CD4-positive, alpha-beta memory T cell (primary cell): Measurements from ENCODE around the gene TBC1D13. TPM values are rescaled to one million over a fixed set of nuclear protein-coding genes. Genes with fewer than 3 reads are reported as not detected.

ENCODE experiments used
- CTCF ChIA-PET: fragments of 350-600 bp; sonication (Branson Sonifier 250); formaldehyde crosslinking; loops from one replicate; lab custom pipeline; 2021; ENCODE audit warnings: inconsistent platforms; ENCODE audit not compliant: partially characterized antibody; lab: Charles Lee
- POLR2A ChIA-PET: fragments of 350-600 bp; sonication (Branson Sonifier 250); formaldehyde crosslinking; loops from one replicate; lab custom pipeline; 2021; ENCODE audit not compliant: partially characterized antibody; lab: Charles Lee
- DNase-seq, 5 donors: peaks; one replicate each; pipeline versions ENCODE4 v3.0.0 to v3.0.0-alpha.2; 2020 to 2022; ENCODE audit warnings: mixed read lengths in 1 of 5
- H3K27ac ChIP-seq: one replicate; pipeline ENCODE4 v1.7.0; 2013; ENCODE audit warnings: low read depth, low read length
- H3K27me3 ChIP-seq: 2 replicates; pipeline ENCODE4 v1.7.0; 2013; ENCODE audit warnings: mild to moderate bottlenecking, low read length, moderate library complexity; ENCODE audit not compliant: insufficient read depth
- H3K36me3 ChIP-seq: 2 replicates; pipeline ENCODE4 v1.7.0; 2013; ENCODE audit warnings: mild to moderate bottlenecking, low read length, moderate library complexity; ENCODE audit not compliant: insufficient read depth
- H3K4me1 ChIP-seq: 2 replicates; pipeline ENCODE4 v1.7.0; 2013; ENCODE audit warnings: mild to moderate bottlenecking, low read length, moderate library complexity; ENCODE audit not compliant: insufficient read depth
- H3K4me3 ChIP-seq, 2 donors: one replicate each; pipeline ENCODE4 v1.7.0; 2013; ENCODE audit warnings: low read length in 2 of 2, mild to moderate bottlenecking in 1 of 2
- H3K9me3 ChIP-seq, 2 donors: one replicate each; pipeline ENCODE4 v1.7.0; 2013; ENCODE audit warnings: low read length in 2 of 2, control low read depth in 1 of 2; ENCODE audit not compliant: control insufficient read depth in 1 of 2
- H3K27ac Mint-ChIP-seq, 7 donors: one replicate each; pipeline ENCODE4 v1.8.0; 2020 to 2021; ENCODE audit warnings: mixed read lengths in 7 of 7, mild to moderate bottlenecking in 6 of 7, inconsistent platforms in 3 of 7, moderate library complexity in 3 of 7
- H3K27me3 Mint-ChIP-seq, 2 donors: one replicate each; pipeline ENCODE4 v1.8.0; 2020 to 2021; ENCODE audit warnings: mixed read lengths in 2 of 2
- H3K36me3 Mint-ChIP-seq, 2 donors: one replicate each; pipeline ENCODE4 v1.8.0; 2020 to 2021; ENCODE audit warnings: mixed read lengths in 2 of 2, inconsistent platforms in 1 of 2, mild to moderate bottlenecking in 1 of 2
- H3K4me1 Mint-ChIP-seq, 4 donors: one replicate each; pipeline ENCODE4 v1.8.0; 2020 to 2021; ENCODE audit warnings: mixed read lengths in 4 of 4, mild to moderate bottlenecking in 1 of 4
- H3K4me3 Mint-ChIP-seq, 8 donors: one replicate each; pipeline ENCODE4 v1.8.0; 2020 to 2021; ENCODE audit warnings: mixed read lengths in 8 of 8, mild to moderate bottlenecking in 7 of 8, moderate library complexity in 6 of 8, inconsistent platforms in 3 of 8
- H3K9me3 Mint-ChIP-seq, 8 donors: one replicate each; pipeline ENCODE4 v1.8.0; 2020 to 2021; ENCODE audit warnings: mixed read lengths in 8 of 8, mild to moderate bottlenecking in 5 of 8, inconsistent platforms in 3 of 8, moderate library complexity in 1 of 8
- intact Hi-C: fragments of 100-400 bp; cut with micrococcal nuclease; formaldehyde crosslinking; loops from one replicate; pipeline ENCODE4 v1.15.1; 2023
- polyA plus RNA-seq, 2 donors: library from polyadenylated mRNA; unstranded; fragments of 300-500 nt; fragmentation: Illumina TruSeq; gene quantifications; one replicate each; pipeline ENCODE4 v1.2.3, GENCODE V29; 2021
- total RNA-seq, 2 experiments: library from RNA; stranded (reverse); gene quantifications; one replicate each; pipeline ENCODE4 v1.2.3, GENCODE V29; 2021

TBC1D13 gene
- total and polyA plus RNA-seq, 4 experiments from 2014 or later = 26.0 to 31.4 (median 28.6) TPM

DNA sequence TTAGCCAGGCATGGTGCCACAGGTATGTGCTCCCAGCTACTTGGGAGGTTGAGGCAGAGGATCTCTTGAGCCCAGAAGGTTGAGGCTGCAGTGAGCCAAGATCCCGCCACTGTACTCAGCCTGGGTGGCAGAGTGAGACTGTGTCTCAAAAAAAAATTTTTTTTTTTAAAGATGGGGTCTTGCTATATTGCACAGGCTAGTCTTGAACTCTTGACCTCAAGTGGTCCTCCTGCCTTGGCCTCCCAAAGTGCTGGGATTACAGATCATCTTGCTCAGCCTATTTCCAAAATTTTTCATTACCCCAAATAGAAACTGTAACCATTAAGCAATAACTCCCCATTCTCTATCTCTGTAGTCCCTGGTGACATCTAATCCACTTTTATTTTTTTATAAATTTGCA, 4.4 kb upstream of the TBC1D13 start:
- peaks cover 0 to 4% (median 0%) of the 10 kb centered on the region in 8 donors for H3K9me3 Mint-ChIP-seq
- peaks cover under 1 to 11% (median 7%) of the 10 kb centered on the region in 4 donors for H3K4me1 Mint-ChIP-seq
- CTCF ChIA-PET = interaction anchor here (1.0 to 1.1 kb wide), 2 partner anchors 12 to 58 kb away, joined by 3 to 4 read pairs; no protein-coding TSS in a partner anchor
- POLR2A ChIA-PET = interaction anchor here (0.9 to 1.8 kb wide), 3 partner anchors 10 to 36 kb away, joined by 3 to 6 read pairs (median 5); partner anchors contain the start of genes ENDOG and ZER1
- H3K27me3 ChIP-seq = no peaks in the 10 kb centered on the region
- intact Hi-C loops = no loop called here
- H3K4me3 ChIP-seq = no peak overlapping the region
- peaks cover 8% of the 10 kb centered on the region for H3K4me1 ChIP-seq
- no peaks in the 10 kb centered on the region for H3K27me3 Mint-ChIP-seq
- no peak for DNase-seq
- no peaks in the 10 kb centered on the region for H3K36me3 ChIP-seq
- no peak overlapping the region for H3K4me3 Mint-ChIP-seq
- no peak overlapping the region for H3K27ac ChIP-seq
- no peak overlapping the region for H3K27ac Mint-ChIP-seq
- peaks cover 0 to 5% of the 10 kb centered on the region in 2 donors for H3K36me3 Mint-ChIP-seq
- H3K9me3 ChIP-seq = no peaks in the 10 kb centered on the region

GRCh38 chr9:128785427-128785826, 1.6 kb upstream of the TBC1D13 start:
- peak overlapping the region in 6 of 8 donors; percentile 32 to 63 (median 42) for H3K4me3 Mint-ChIP-seq
- no peak for DNase-seq
- peaks cover 0 to 4% (median 0%) of the 10 kb centered on the region in 8 donors for H3K9me3 Mint-ChIP-seq
- H3K4me3 ChIP-seq = no peak overlapping the region
- peaks cover 0 to 18% of the 10 kb centered on the region in 2 donors for H3K36me3 Mint-ChIP-seq
- POLR2A ChIA-PET = interaction anchor here (0.6 to 6.8 kb wide), 6 partner anchors 10 to 1214 kb away, joined by 3 to 63 read pairs (median 4); partner anchors contain the start of genes ENDOG, ZDHHC12 and ZER1
- H3K27ac Mint-ChIP-seq = peak overlapping the region in 6 of 7 donors; percentile 14 to 82 (median 63)
- no peak overlapping the region for H3K27ac ChIP-seq
- CTCF ChIA-PET = interaction anchor here (1.4 kb wide), 1 partner anchor 33 kb away, joined by 4 read pairs; the partner anchor contains the start of gene ENDOG
- H3K36me3 ChIP-seq = no peaks in the 10 kb centered on the region
- peaks cover 11 to 28% (median 16%) of the 10 kb centered on the region in 4 donors for H3K4me1 Mint-ChIP-seq
- H3K27me3 Mint-ChIP-seq = no peaks in the 10 kb centered on the region
- intact Hi-C loops = loop anchor here (5.0 kb wide), 1 partner anchor 42 kb away; the partner anchor contains the start of gene SPOUT1
- H3K27me3 ChIP-seq = no peaks in the 10 kb centered on the region
- H3K4me1 ChIP-seq = peaks cover 19% of the 10 kb centered on the region
- no peaks in the 10 kb centered on the region for H3K9me3 ChIP-seq

DNA sequence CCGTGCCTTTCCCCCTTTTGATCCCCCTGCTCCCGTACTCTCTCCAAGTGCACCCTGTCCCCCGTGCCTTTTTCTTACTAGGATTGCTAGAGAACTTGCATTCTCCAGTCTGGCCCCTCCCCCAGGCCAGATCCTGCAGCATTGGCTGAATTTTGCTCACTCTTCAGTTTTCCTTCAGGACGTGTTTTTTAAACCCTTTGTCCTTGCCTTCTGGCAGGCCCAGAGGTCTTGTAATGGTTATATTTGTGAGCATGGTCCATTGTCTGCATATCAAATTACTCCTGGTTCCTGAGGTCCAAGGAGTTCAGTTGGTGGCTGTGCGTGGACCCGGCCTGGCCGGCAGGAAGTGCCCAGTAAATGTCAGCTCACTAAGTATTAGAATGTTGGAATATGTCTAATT, 606 bp downstream of the TBC1D13 start:
- ChIA-PET POLR2A (interaction anchor here (1.1 to 6.8 kb wide), 5 partner anchors 15 to 235 kb away, joined by 3 to 63 read pairs (median 5); partner anchors contain the start of genes ENDOG, ZDHHC12 and ZER1), CTCF (interaction anchor here (1.0 to 1.8 kb wide), 3 partner anchors 15 to 86 kb away, joined by 4 to 13 read pairs (median 5); partner anchors contain the start of genes ENDOG, PKN3 and ZER1)
- no peaks in the 10 kb centered on the region for H3K27me3 Mint-ChIP-seq
- peak overlapping the region; percentile 72 for H3K27ac ChIP-seq
- no peaks in the 10 kb centered on the region for H3K27me3 ChIP-seq
- peak overlapping the region; percentile 90 to 96 (median 94) for H3K27ac Mint-ChIP-seq
- peaks cover 19% of the 10 kb centered on the region for H3K4me1 ChIP-seq
- H3K4me3 ChIP-seq = peak overlapping the region; percentile 76 to 80
- H3K9me3 ChIP-seq = no peaks in the 10 kb centered on the region
- peaks cover 11 to 31% (median 18%) of the 10 kb centered on the region in 4 donors for H3K4me1 Mint-ChIP-seq
- peak in 1 of 5 donors; percentile 46 for DNase-seq
- peaks cover 2 to 34% of the 10 kb centered on the region in 2 donors for H3K36me3 Mint-ChIP-seq
- H3K9me3 Mint-ChIP-seq = peaks cover 0 to 4% (median 0%) of the 10 kb centered on the region in 8 donors
- H3K4me3 Mint-ChIP-seq = peak overlapping the region; percentile 87 to 96 (median 90)
- intact Hi-C loops = loop anchor here (1.0 to 5.0 kb wide), 8 partner anchors 16 to 160 kb away; partner anchors contain the start of genes DOLK, DYNC2I2, LRRC8A and NUP188
- peaks cover 22% of the 10 kb centered on the region for H3K36me3 ChIP-seq

DNA sequence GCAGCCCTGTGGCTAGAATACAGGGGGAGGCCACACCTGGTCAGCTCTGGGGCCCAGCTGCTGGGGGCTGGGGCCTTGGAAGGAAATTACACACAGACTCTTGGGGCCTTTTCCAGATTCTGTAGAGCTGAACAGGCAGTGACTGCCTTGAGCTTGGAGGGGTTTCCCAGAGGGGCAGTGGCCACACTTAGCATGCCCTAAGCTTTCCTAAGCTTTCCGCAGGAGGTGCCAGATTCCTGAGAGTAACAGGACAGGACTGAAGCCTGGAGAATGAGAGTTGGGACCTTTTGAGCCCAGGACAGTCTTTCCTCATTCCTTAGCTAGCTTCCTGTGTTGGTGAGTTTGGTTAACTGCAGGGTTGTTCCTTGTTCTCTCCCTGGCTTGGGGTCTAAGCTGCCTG, 1.4 kb downstream of the TBC1D13 start:
- peaks cover 29% of the 10 kb centered on the region for H3K36me3 ChIP-seq
- H3K4me3 ChIP-seq = no peak overlapping the region
- H3K27me3 Mint-ChIP-seq = no peaks in the 10 kb centered on the region
- H3K27ac Mint-ChIP-seq = peak overlapping the region in 6 of 7 donors; percentile 75 to 96 (median 95)
- H3K4me1 ChIP-seq = peaks cover 19% of the 10 kb centered on the region
- intact Hi-C loops = loop anchor here (5.0 kb wide), 1 partner anchor 39 kb away; the partner anchor contains the start of gene SPOUT1
- H3K9me3 ChIP-seq = no peaks in the 10 kb centered on the region
- CTCF ChIA-PET = interaction anchor here (0.6 to 1.8 kb wide), 5 partner anchors 16 to 86 kb away, joined by 3 to 13 read pairs (median 4); partner anchors contain the start of genes ENDOG, PKN3 and ZER1
- DNase-seq = no peak
- H3K36me3 Mint-ChIP-seq = peaks cover 9 to 42% of the 10 kb centered on the region in 2 donors
- H3K9me3 Mint-ChIP-seq = peaks cover 0 to 2% (median 0%) of the 10 kb centered on the region in 8 donors
- peak overlapping the region; percentile 72 for H3K27ac ChIP-seq
- no peaks in the 10 kb centered on the region for H3K27me3 ChIP-seq
- POLR2A ChIA-PET = interaction anchor here (0.8 to 6.8 kb wide), 7 partner anchors 15 to 236 kb away, joined by 3 to 63 read pairs (median 4); partner anchors contain the start of genes ENDOG, SET, ZDHHC12 and ZER1
- peaks cover 11 to 31% (median 20%) of the 10 kb centered on the region in 4 donors for H3K4me1 Mint-ChIP-seq
- peak overlapping the region; percentile 67 to 96 (median 90) for H3K4me3 Mint-ChIP-seq

GRCh38 chr9:128790536-128790935, 3.5 kb downstream of the TBC1D13 start:
- Histone ChIP-seq H3K36me3 (peaks cover 42% of the 10 kb centered on the region), H3K9me3 (no peaks in the 10 kb centered on the region), H3K4me1 (peaks cover 19% of the 10 kb centered on the region), H3K27ac (no peak overlapping the region), H3K27me3 (no peaks in the 10 kb centered on the region), H3K4me3 (no peak overlapping the region)
- peaks cover 0 to 2% (median 0%) of the 10 kb centered on the region in 8 donors for H3K9me3 Mint-ChIP-seq
- CTCF ChIA-PET = no interaction called here
- peak overlapping the region in 2 of 7 donors; percentile 43 to 96 for H3K27ac Mint-ChIP-seq
- peaks cover 12 to 31% (median 21%) of the 10 kb centered on the region in 4 donors for H3K4me1 Mint-ChIP-seq
- H3K36me3 Mint-ChIP-seq = peaks cover 13 to 58% of the 10 kb centered on the region in 2 donors
- intact Hi-C loops = no loop called here
- DNase-seq = no peak
- POLR2A ChIA-PET = no interaction called here
- H3K27me3 Mint-ChIP-seq = no peaks in the 10 kb centered on the region
- peak overlapping the region in 1 of 8 donors; percentile 8 for H3K4me3 Mint-ChIP-seq

DNA sequence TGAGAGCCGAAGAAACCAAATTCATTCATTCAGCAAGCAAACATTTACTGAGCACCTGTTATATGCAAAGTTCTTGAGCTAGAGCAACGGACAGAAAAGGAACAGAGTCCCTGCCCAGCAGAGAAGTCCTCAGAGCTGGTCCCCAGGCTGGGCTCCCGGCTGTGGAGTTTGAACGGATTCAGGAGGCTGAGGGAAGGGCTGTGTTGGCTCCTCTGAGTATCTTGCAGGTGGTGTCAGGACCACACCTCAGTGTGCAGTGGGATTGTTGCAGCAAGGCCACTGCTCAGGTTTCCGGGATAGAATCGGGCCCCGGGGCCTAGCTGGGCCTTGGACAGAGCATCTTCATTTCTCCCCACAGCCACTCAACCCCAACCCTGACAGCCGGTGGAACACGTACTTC, 5.1 kb downstream of the TBC1D13 start:
- ChIA-PET CTCF (interaction anchor here (0.6 kb wide), 1 partner anchor 20 kb away, joined by 3 read pairs; the partner anchor contains the start of gene ZER1), POLR2A (interaction anchor here (1.8 kb wide), 1 partner anchor 21 kb away, joined by 5 read pairs; no protein-coding TSS in a partner anchor)
- H3K4me1 Mint-ChIP-seq = peaks cover 9 to 25% (median 18%) of the 10 kb centered on the region in 4 donors
- H3K27me3 ChIP-seq = no peaks in the 10 kb centered on the region
- no peak overlapping the region for H3K4me3 ChIP-seq
- no peaks in the 10 kb centered on the region for H3K9me3 ChIP-seq
- no peak overlapping the region for H3K27ac ChIP-seq
- H3K36me3 ChIP-seq = peaks cover 46% of the 10 kb centered on the region
- no peak for DNase-seq
- peaks cover 14 to 60% of the 10 kb centered on the region in 2 donors for H3K36me3 Mint-ChIP-seq
- no peaks in the 10 kb centered on the region for H3K27me3 Mint-ChIP-seq
- H3K4me1 ChIP-seq = peaks cover 13% of the 10 kb centered on the region
- no peaks in the 10 kb centered on the region for H3K9me3 Mint-ChIP-seq
- H3K4me3 Mint-ChIP-seq = no peak overlapping the region
- intact Hi-C loops = no loop called here
- H3K27ac Mint-ChIP-seq = no peak overlapping the region
